Ovary (tissue), 9 donors: ENCODE data around the gene BLACAT1. TPM values are rescaled to one million over a fixed set of nuclear protein-coding genes. Genes with fewer than 3 reads are reported as not detected.

Experiments
- DNase-seq, 5 donors: peaks; one replicate each; pipeline ENCODE4 v3.0.0-alpha.2; 2019 to 2020
- H3K27ac ChIP-seq, 2 donors: fragments of 200-600 bp; one replicate each; pipeline versions ENCODE4 v1.5.1 to v1.8.0; 2019 to 2022
- H3K27me3 ChIP-seq: fragments of 200-600 bp; one replicate; pipeline ENCODE4 v1.8.0; 2022
- H3K36me3 ChIP-seq: fragments of 200-600 bp; sonication (generic); one replicate; pipeline ENCODE4 v1.5.1; 2019
- H3K4me1 ChIP-seq: one replicate; pipeline ENCODE4 v1.8.1; 2013; ENCODE audit warnings: mild to moderate bottlenecking, moderate library complexity; ENCODE audit not compliant: insufficient read depth
- H3K4me3 ChIP-seq: fragments of 200-600 bp; sonication (generic); one replicate; pipeline ENCODE4 v1.5.1; 2017
- H3K9me3 ChIP-seq, 2 donors: fragments of 200-600 bp in 1 of 2; sonication (generic) in 1 of 2; one replicate each; pipeline versions ENCODE4 v1.5.1 to v1.8.1; 2013 to 2019; ENCODE audit warnings: mild to moderate bottlenecking in 1 of 2, moderate library complexity in 1 of 2
- CTCF ChIP-seq, 3 donors: fragments of 450-650 bp in 2 of 3; fragments of 200-600 bp in 1 of 3; IDR thresholded peaks; one replicate each; pipeline versions ENCODE4 v1.5.1 to v1.8.0; 2016 to 2022; ENCODE audit warnings: antibody characterized with exemption in 3 of 3, mild to moderate bottlenecking in 1 of 3
- EP300 ChIP-seq: sonication (generic); formaldehyde crosslinking; IDR thresholded peaks from one replicate; pipeline ENCODE4 v1.6.1; 2017; ENCODE audit warnings: antibody characterized with exemption
- POLR2A ChIP-seq: fragments of 450-650 bp; IDR thresholded peaks from one replicate; pipeline ENCODE4 v1.6.1; 2017; ENCODE audit warnings: antibody characterized with exemption, mild to moderate bottlenecking, moderate library complexity
- WGBS, 3 donors: extraction: QIAGEN DNeasy Blood & Tissue Kit in 1 of 3; methylation state at CpG; one replicate each; pipeline versions ENCODE4 v1.1.5 to v1.1.7; 2013 to 2017; 5-methylcytosine and 5-hydroxymethylcytosine counted together
- intact Hi-C, 4 donors: fragments of 100-400 bp; cut with DNase I; formaldehyde crosslinking; loops; one replicate each; pipeline versions ENCODE4 v1.11.0 to v1.15.1; 2022 to 2023
- polyA plus RNA-seq, 2 donors: library from polyadenylated mRNA; stranded (reverse); fragments of 200-250 nt in 1 of 2; fragments of 350-450 nt in 1 of 2; fragmentation: Illumina TruSeq in 1 of 2; extraction: RNeasy Lipid Tissue Mini Kit (QIAGEN cat#74804) in 1 of 2; gene quantifications; one replicate each; pipeline ENCODE4 v1.2.3, GENCODE V29; 2013 to 2014
- total RNA-seq, 7 donors: library from RNA; depleted of rRNA in 2 of 7; stranded (reverse); fragments of >200 nt in 2 of 7; fragmentation: NEBNext Ultra II Directional in 3 of 7; extraction: Animal tissue kit (Norgen Biotek cat#: 25700) in 3 of 7; gene quantifications; one replicate each; pipeline versions ENCODE4 v1.1.0 to v1.2.4, GENCODE V29; 2016 to 2023
- donor health status: DM: no; HTN: no; CAD: no; lungs with moderate emphysema.
- donor health status: DM: no; HTN: no; CAD: no.
- donor health status: Bipolar disorder and iron deficiency.
- donor health status: DM: yes; HTN: yes; CAD: no.
- donor health status: DM: no; HTN: no; CAD: no.
- donor health status: DM: yes; HTN: yes; CAD: no.

The BLACAT1 gene
- total and polyA plus RNA-seq, 9 donors, result 0.08 to 2.1 (median 0.51) TPM

GRCh38 chr1:205430696-205431305 lies 25.0 kb downstream of the BLACAT1 start:
- Histone ChIP-seq H3K36me3 (no peaks in the 10 kb centered on the region), H3K27ac (no peak overlapping the region), H3K9me3 (no peaks in the 10 kb centered on the region), H3K4me3 (peak overlapping the region; percentile 46), H3K4me1 (no peaks in the 10 kb centered on the region), H3K27me3 (no peaks in the 10 kb centered on the region)
- 3 to 6% (median 3%) methylated on average over 27 to 32 of the region's 32 CpGs for WGBS, 3 donors
- intact Hi-C loops, result loop anchor here in 2 of 4 donors (5.0 to 10.0 kb wide), 2 partner anchors 76 to 94 kb away; partner anchors contain the start of gene KLHDC8A (in 1 of the 2)
- DNase-seq, result peak; percentile 60 to 84 (median 79)
- TF ChIP-seq EP300 (no peak), POLR2A (no peak), CTCF (IDR thresholded peaks at IDR 0.05) (peak; percentile 70 to 87 (median 86))

GRCh38 chr1:205429762-205430695 lies 25.8 kb downstream of the BLACAT1 start:
- Histone ChIP-seq H3K27ac (no peak overlapping the region), H3K36me3 (no peaks in the 10 kb centered on the region), H3K9me3 (no peaks in the 10 kb centered on the region), H3K27me3 (no peaks in the 10 kb centered on the region), H3K4me1 (no peaks in the 10 kb centered on the region), H3K4me3 (peak overlapping the region; percentile 46)
- intact Hi-C loops, result loop anchor here in 2 of 4 donors (5.0 to 10.0 kb wide), 2 partner anchors 75 to 93 kb away; partner anchors contain the start of gene KLHDC8A (in 1 of the 2)
- TF ChIP-seq POLR2A (no peak), EP300 (no peak), CTCF (IDR thresholded peaks at IDR 0.05) (no peak)
- WGBS, 3 donors, result 56 to 63% (median 59%) methylated on average over 29 of the region's 29 CpGs
- no peak for DNase-seq

GRCh38 chr1:205424901-205425600 lies 30.8 kb downstream of the BLACAT1 start:
- intact Hi-C loops, result no loop called here
- no peak overlapping the region for H3K27ac ChIP-seq
- H3K27me3 ChIP-seq, result no peaks in the 10 kb centered on the region
- TF ChIP-seq EP300 (no peak), POLR2A (no peak)
- H3K4me3 ChIP-seq, result no peak overlapping the region
- no peaks in the 10 kb centered on the region for H3K9me3 ChIP-seq
- no peak for DNase-seq
- WGBS, 3 donors, result 52 to 75% (median 62%) methylated on average over 8 of the region's 8 CpGs
- H3K4me1 ChIP-seq, result no peaks in the 10 kb centered on the region
- H3K36me3 ChIP-seq, result no peaks in the 10 kb centered on the region

GRCh38 chr1:205423814-205424399 lies 31.9 kb downstream of the BLACAT1 start:
- no peak for DNase-seq
- TF ChIP-seq POLR2A (no peak), EP300 (no peak), CTCF (IDR thresholded peaks at IDR 0.05) (no peak)
- no peak overlapping the region for H3K4me3 ChIP-seq
- H3K36me3 ChIP-seq, result no peaks in the 10 kb centered on the region
- no peak overlapping the region for H3K27ac ChIP-seq
- 87 to 93% (median 93%) methylated on average over 6 of the region's 6 CpGs for WGBS, 3 donors
- no peaks in the 10 kb centered on the region for H3K9me3 ChIP-seq
- no peaks in the 10 kb centered on the region for H3K4me1 ChIP-seq
- intact Hi-C loops, result no loop called here
- H3K27me3 ChIP-seq, result no peaks in the 10 kb centered on the region
